Tibial artery (tissue), 4 donors: ENCODE measurements around the gene NKG7.

Experiments
- DNase-seq, 2 donors: peaks; one replicate each; pipeline ENCODE4 v3.0.0-alpha.2; 2019
- H3K27ac ChIP-seq, 2 donors: fragments of 200-600 bp; sonication (generic) in 1 of 2; 1 replicate in 1 of 2; 2 replicates in 1 of 2; pipeline ENCODE4 v1.5.1; 2018 to 2019; ENCODE audit warnings: mild to moderate bottlenecking in 1 of 2
- H3K27me3 ChIP-seq, 2 donors: fragments of 200-600 bp; sonication (generic) in 1 of 2; one replicate each; pipeline versions ENCODE4 v1.5.1 to v1.6.0; 2016 to 2019
- H3K36me3 ChIP-seq, 3 donors: fragments of 200-600 bp; sonication (generic) in 2 of 3; one replicate each; pipeline ENCODE4 v1.5.1; 2016 to 2019; ENCODE audit warnings: mild to moderate bottlenecking in 2 of 3
- H3K4me1 ChIP-seq, 4 donors: fragments of 200-600 bp; sonication (generic) in 2 of 4; 1 replicate in 3 of 4; 2 replicates in 1 of 4; pipeline ENCODE4 v1.5.1; 2016 to 2019
- H3K4me3 ChIP-seq, 2 donors: fragments of 200-600 bp; sonication (generic) in 1 of 2; 1 replicate in 1 of 2; 2 replicates in 1 of 2; pipeline ENCODE4 v1.5.1; 2018 to 2019; ENCODE audit warnings: mild to moderate bottlenecking in 2 of 2
- H3K9me3 ChIP-seq, 3 donors: fragments of 200-600 bp; sonication (generic) in 1 of 3; one replicate each; pipeline ENCODE4 v1.5.1; 2016 to 2019
- CTCF ChIP-seq, 2 experiments: fragments of 200-600 bp in 1 of 2; fragments of 450-650 bp in 1 of 2; IDR thresholded peaks; one replicate each; pipeline ENCODE4 v1.5.1; 2017 to 2019; ENCODE audit warnings: antibody characterized with exemption in 2 of 2, mild to moderate bottlenecking in 1 of 2, moderate library complexity in 1 of 2
- intact Hi-C: fragments of 100-400 bp; cut with DNase I; formaldehyde crosslinking; loops from one replicate; pipeline ENCODE4 v1.15.0; 2023; ENCODE audit warnings: low total_unique reads

The NKG7 gene

GRCh38 chr19:51339687-51340656 is 32.5 kb downstream of the NKG7 start:
- Histone ChIP-seq H3K4me3 (peak overlapping the region; percentile 53 to 66), H3K27ac (peak overlapping the region; percentile 83 to 89), H3K9me3 (no peaks in the 10 kb centered on the region), H3K36me3 (peaks cover 0 to 6% (median 3%) of the 10 kb centered on the region in 3 donors), H3K27me3 (no peaks in the 10 kb centered on the region), H3K4me1 (peaks cover 0 to 18% (median 11%) of the 10 kb centered on the region in 4 donors)
- peak in 1 of 2 experiments; percentile 67 for TF ChIP-seq CTCF (IDR thresholded peaks at IDR 0.05)
- intact Hi-C loops = loop anchor here (1.0 to 10.0 kb wide), 3 partner anchors 26 to 255 kb away; partner anchors contain the start of gene ETFB
- DNase-seq = peak; percentile 99 to 100

GRCh38 chr19:51339313-51339686 is 33.2 kb downstream of the NKG7 start:
- Histone ChIP-seq H3K27ac (peak overlapping the region; percentile 83 to 89), H3K4me1 (peaks cover 0 to 18% (median 11%) of the 10 kb centered on the region in 4 donors), H3K9me3 (no peaks in the 10 kb centered on the region), H3K4me3 (peak overlapping the region; percentile 53 to 66), H3K36me3 (no peaks in the 10 kb centered on the region), H3K27me3 (no peaks in the 10 kb centered on the region)
- no peak for TF ChIP-seq CTCF (IDR thresholded peaks at IDR 0.05)
- intact Hi-C loops = loop anchor here (5.0 to 10.0 kb wide), 2 partner anchors 98 to 256 kb away; no protein-coding TSS in a partner anchor
- peak in 1 of 2 donors; percentile 72 for DNase-seq

GRCh38 chr19:51338563-51339312 is 33.7 kb downstream of the NKG7 start:
- peak; percentile 87 to 92 for DNase-seq
- intact Hi-C loops = loop anchor here (5.0 to 10.0 kb wide), 2 partner anchors 99 to 256 kb away; no protein-coding TSS in a partner anchor
- Histone ChIP-seq H3K36me3 (no peaks in the 10 kb centered on the region), H3K4me3 (peak overlapping the region; percentile 53 to 66), H3K4me1 (peaks cover 0 to 18% (median 11%) of the 10 kb centered on the region in 4 donors), H3K9me3 (no peaks in the 10 kb centered on the region), H3K27me3 (no peaks in the 10 kb centered on the region), H3K27ac (peak overlapping the region; percentile 83 to 89)
- peak; percentile 76 to 89 for TF ChIP-seq CTCF (IDR thresholded peaks at IDR 0.05)

GRCh38 chr19:51337861-51338562 is 34.4 kb downstream of the NKG7 start:
- Histone ChIP-seq H3K4me1 (peaks cover 0 to 18% (median 11%) of the 10 kb centered on the region in 4 donors), H3K9me3 (no peaks in the 10 kb centered on the region), H3K27ac (peak overlapping the region in 1 of 2 donors; percentile 89), H3K36me3 (no peaks in the 10 kb centered on the region), H3K4me3 (no peak overlapping the region), H3K27me3 (no peaks in the 10 kb centered on the region)
- TF ChIP-seq CTCF (IDR thresholded peaks at IDR 0.05) = no peak
- DNase-seq = no peak
- intact Hi-C loops = loop anchor here (5.0 to 10.0 kb wide), 2 partner anchors 99 to 257 kb away; no protein-coding TSS in a partner anchor
